K562 (cell line): ENCODE results near the gene SUSD3. TPM values are rescaled to one million over a fixed set of nuclear protein-coding genes. Genes with fewer than 3 reads are reported as not detected.

Source experiments
- KDM5B ChIP-seq: fragments of 200-600 bp; sonication (generic); IDR thresholded peaks from 2 replicates; pipeline ENCODE4 v1.6.1; 2012; ENCODE audit warnings: low read depth, mild to moderate bottlenecking, moderate library complexity, low read length, control low read depth, inconsistent platforms; ENCODE audit not compliant: insufficient replicate concordance
- TCFL5 ChIP-seq: fragments of 250-450 bp; sonication (Bioruptor Pico); conservative IDR thresholded peaks from 2 replicates; pipeline ENCODE4 v1.6.1; 2021; ENCODE audit warnings: mild to moderate bottlenecking, moderate library complexity, matching md5 sums
- ZNF274 ChIP-seq: IDR thresholded peaks from 2 replicates; pipeline ENCODE4 v1.6.1; 2011; ENCODE audit warnings: low read depth, mild to moderate bottlenecking, low read length, moderate library complexity, borderline replicate concordance
- polyA plus RNA-seq, 8 experiments: library from polyadenylated mRNA; depleted of rRNA in 4 of 8; stranded (reverse) in 5 of 8; unstranded in 3 of 8; fragments of >200 nt; fragmentation: Nextera tagmentation in 2 of 8; fragmentation: Illumina TruSeq in 1 of 8; extraction: Ambion mirVana in 2 of 8; extraction: Trizol in 1 of 8; gene quantifications; 2 replicates each; pipeline versions ENCODE4 v1.2.1 to v1.2.3, GENCODE V29; 2011 to 2014; ENCODE audit warnings: inconsistent platforms in 1 of 8, missing spikeins in 1 of 8
- total RNA-seq, 7 experiments: library from RNA; depleted of rRNA in 6 of 7; stranded (reverse); fragments of >200 nt in 6 of 7; fragmentation: Illumina TruSeq in 2 of 7; extraction: Trizol in 2 of 7; gene quantifications; 2 replicates each; pipeline versions ENCODE4 v1.2.1 to v1.2.3, GENCODE V29; 2011 to 2021; ENCODE audit warnings: low replicate concordance in 1 of 7
- TF ChIP-seq, protein P1 (sequence below), 2 experiments: fragments of 150-350 bp in 1 of 2; IDR thresholded peaks; 2 replicates each; pipeline ENCODE4 v1.6.1; 2012 to 2016; ENCODE audit warnings: low read depth in 2 of 2, low read length in 2 of 2, mild to moderate bottlenecking in 1 of 2, moderate library complexity in 1 of 2
- TF ChIP-seq, protein P2 (sequence below), 2 experiments: fragments of 200-800 bp in 1 of 2; sonication (Bioruptor generic) in 1 of 2; sonication (generic) in 1 of 2; formaldehyde crosslinking in 1 of 2; IDR thresholded peaks in 1 of 2; conservative IDR thresholded peaks in 1 of 2; 2 replicates each; pipeline versions ENCODE4 v1.5.0 to v1.6.1; 2016 to 2020; ENCODE audit warnings: missing compliant biosample characterization in 1 of 2, missing genetic modification characterization in 1 of 2, missing genetic modification reagents in 1 of 2

SUSD3 gene
- total and polyA plus RNA-seq, 9 of the 15 experiments (the other 6 are each of a cell fraction or from before 2014, with no cell fraction given): 1.3 to 21.7 (median 11.4) TPM

DNA sequence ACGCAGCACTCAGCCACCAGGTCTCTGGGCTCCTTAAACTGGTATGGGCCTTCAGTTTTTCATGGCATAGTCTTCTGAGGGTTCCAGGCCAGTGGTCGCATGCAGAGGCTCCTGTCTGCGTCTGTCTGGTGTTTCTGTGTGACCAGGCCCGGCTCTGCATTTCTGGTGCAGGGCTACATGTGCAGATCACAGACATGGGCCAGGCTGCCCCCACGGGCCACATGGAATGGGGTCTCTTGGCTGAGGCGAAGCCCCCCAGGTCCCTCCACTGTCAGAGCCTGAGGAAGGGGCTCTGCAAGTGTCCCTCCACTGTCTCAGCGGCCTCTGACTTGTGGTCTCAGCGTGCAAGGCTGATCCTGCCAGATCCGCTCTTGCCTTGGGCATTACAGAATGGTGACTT, 21.9 kb downstream of the SUSD3 start (continued):
- no peak for TF ChIP-seq KDM5B
- TF ChIP-seq, protein P1, sequence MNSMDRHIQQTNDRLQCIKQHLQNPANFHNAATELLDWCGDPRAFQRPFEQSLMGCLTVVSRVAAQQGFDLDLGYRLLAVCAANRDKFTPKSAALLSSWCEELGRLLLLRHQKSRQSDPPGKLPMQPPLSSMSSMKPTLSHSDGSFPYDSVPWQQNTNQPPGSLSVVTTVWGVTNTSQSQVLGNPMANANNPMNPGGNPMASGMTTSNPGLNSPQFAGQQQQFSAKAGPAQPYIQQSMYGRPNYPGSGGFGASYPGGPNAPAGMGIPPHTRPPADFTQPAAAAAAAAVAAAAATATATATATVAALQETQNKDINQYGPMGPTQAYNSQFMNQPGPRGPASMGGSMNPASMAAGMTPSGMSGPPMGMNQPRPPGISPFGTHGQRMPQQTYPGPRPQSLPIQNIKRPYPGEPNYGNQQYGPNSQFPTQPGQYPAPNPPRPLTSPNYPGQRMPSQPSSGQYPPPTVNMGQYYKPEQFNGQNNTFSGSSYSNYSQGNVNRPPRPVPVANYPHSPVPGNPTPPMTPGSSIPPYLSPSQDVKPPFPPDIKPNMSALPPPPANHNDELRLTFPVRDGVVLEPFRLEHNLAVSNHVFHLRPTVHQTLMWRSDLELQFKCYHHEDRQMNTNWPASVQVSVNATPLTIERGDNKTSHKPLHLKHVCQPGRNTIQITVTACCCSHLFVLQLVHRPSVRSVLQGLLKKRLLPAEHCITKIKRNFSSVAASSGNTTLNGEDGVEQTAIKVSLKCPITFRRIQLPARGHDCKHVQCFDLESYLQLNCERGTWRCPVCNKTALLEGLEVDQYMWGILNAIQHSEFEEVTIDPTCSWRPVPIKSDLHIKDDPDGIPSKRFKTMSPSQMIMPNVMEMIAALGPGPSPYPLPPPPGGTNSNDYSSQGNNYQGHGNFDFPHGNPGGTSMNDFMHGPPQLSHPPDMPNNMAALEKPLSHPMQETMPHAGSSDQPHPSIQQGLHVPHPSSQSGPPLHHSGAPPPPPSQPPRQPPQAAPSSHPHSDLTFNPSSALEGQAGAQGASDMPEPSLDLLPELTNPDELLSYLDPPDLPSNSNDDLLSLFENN (IDR thresholded peaks at IDR 0.05; ENCODE audit: low read depth in 2 of 2, low read length in 2 of 2): no peak
- TF ChIP-seq ZNF274: no peak
- TF ChIP-seq, protein P2, sequence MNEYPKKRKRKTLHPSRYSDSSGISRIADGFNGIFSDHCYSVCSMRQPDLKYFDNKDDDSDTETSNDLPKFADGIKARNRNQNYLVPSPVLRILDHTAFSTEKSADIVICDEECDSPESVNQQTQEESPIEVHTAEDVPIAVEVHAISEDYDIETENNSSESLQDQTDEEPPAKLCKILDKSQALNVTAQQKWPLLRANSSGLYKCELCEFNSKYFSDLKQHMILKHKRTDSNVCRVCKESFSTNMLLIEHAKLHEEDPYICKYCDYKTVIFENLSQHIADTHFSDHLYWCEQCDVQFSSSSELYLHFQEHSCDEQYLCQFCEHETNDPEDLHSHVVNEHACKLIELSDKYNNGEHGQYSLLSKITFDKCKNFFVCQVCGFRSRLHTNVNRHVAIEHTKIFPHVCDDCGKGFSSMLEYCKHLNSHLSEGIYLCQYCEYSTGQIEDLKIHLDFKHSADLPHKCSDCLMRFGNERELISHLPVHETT (CRISPR knock-in tag; conservative IDR thresholded peaks at IDR 0.05 in 1 of 2, IDR thresholded peaks at IDR 0.05 in 1 of 2): no peak
- no peak for TF ChIP-seq TCFL5 (CRISPR knock-in tag)
